LNCAP (cell line): ENCODE measurements around the gene ZDHHC6.

Experiments used
- CTCF ChIP-seq: fragments of 450-650 bp; IDR thresholded peaks from 2 replicates; pipeline ENCODE4 v1.5.1; 2017; ENCODE audit warnings: mild to moderate bottlenecking

The ZDHHC6 gene

DNA sequence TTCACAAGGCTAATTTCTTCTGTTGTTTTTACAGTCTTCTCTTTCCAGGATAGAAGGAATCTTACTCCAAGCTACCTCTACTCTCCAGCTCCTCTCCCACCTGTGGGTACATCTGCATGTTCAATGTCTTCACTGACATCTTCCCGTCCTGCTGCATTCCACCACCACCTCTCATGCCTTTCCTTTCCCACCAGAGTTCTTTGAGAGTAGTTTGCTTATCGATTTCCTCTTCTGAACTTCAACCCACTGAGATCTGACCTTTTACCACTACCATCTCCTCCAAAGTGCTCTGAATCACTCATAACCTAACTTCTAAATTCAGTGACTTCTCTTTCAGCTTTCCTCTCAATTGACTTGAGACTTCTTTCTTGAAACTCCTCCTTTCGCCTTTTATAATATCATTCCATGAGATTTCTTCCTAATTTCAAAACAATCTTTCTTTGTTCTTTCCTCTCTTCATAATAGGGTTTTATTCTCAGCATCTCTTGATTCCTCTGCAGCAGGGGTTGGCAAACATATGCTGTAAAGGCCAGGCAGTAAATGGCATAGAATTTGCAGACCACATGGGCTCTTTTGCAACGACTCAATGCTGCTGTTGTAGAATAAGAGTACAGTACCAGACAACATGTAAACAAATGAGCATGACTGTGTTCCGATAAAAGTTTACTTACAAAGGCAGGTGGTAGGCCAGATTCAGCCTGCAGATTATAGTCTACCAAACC lies 50.7 kb downstream of the ZDHHC6 start:
- TF ChIP-seq CTCF, result no peak

GRCh38 chr10:112394475-112394875 lies 52.2 kb downstream of the ZDHHC6 start:
- no peak for TF ChIP-seq CTCF

- no peak for TF ChIP-seq CTCF
These were observed 52.9 kb downstream of the ZDHHC6 start for GRCh38 chr10:112393827-112394226.

DNA sequence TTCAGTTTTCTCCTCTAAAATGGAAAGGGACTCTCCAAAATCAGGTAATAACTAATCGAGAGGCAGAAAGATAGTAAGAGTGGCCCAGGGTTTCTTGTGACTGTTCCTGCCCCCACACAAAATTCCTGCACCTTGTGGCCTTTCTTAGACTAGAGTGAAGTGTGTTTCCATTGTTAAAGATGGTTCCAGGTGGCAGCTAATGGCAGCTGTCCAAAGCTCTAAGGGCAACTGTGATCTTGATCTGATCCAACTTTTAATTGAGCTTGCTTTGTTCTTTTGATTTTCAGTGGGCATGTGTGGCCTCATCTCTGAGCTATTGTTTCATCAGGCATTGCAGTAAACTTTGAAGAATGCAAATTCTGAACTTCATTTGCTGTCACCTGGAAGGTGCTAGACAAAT lies 53.4 kb downstream of the ZDHHC6 start:
- TF ChIP-seq CTCF, result no peak

DNA sequence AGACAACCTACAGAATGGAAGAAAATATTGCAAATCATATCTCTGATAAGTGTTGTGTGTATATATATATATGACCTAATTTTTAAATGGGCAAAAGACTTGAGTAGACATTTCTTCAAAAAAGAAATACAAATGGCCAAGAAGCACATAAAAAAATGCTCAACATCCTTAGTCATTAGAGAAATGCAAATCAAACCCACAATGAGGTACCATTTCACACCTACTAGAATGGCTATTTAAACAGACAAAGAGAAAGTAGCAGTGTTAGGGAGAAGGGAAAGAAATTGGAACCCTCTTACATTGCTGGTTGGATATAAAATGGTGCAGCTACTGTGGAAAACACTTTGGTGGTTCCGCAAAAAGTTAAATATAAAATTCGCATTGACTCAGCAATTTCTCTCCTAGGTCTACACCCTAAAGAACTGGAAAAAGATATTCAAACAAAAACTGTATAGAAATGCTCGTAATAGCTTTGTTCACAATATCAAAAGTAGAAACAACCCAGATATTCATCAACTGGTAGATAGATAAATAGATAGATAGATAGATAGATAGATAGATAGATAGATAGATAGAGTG lies 56.5 kb downstream of the ZDHHC6 start:
- no peak for TF ChIP-seq CTCF

- no peak for TF ChIP-seq CTCF
These were observed 57.4 kb downstream of the ZDHHC6 start for GRCh38 chr10:112389271-112389822.

- no peak for TF ChIP-seq CTCF
These were observed 58.2 kb downstream of the ZDHHC6 start for GRCh38 chr10:112388548-112388947.
